GM10266 (cell line): Measurements from ENCODE around the gene NOXA1.

ENCODE experiments used
- DNase-seq: peaks from one replicate; pipeline ENCODE4 v3.0.0; 2012; ENCODE audit errors: extremely low spot score
- TF ChIP-seq, protein P1 (sequence below): IDR thresholded peaks from 2 replicates; pipeline ENCODE4 v1.5.1; 2012; ENCODE audit warnings: mild to moderate bottlenecking, low read depth; ENCODE audit not compliant: control insufficient read depth, insufficient read depth; ENCODE audit errors: missing control alignments

NOXA1 gene

DNA sequence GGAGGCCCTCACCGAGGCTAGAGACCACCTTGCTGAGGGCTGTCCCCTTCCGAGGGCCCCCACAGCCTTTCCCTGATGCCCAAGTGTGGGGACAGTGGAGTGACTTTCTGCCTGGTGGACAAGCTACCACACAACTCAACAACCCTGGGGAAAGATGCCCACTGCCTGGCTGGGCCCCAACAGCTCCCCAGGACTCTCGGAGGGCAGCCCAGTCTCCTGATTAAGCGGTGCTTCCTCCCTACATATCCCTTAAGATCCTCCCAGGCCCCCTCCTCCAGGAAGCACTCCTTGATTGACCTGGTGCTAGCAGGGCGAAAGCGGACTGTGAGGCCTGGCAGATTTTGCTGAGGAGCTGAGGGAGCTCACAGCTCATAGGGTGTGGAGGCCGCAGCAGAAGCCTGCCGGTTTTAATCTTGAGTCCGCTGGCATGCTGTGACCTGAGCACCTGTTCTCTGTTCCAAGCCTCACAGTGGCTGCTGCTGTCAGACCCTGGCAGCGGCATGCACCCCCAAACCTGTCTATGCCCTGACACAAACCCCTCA, 33.7 kb downstream of the NOXA1 start:
- TF ChIP-seq, protein P1, sequence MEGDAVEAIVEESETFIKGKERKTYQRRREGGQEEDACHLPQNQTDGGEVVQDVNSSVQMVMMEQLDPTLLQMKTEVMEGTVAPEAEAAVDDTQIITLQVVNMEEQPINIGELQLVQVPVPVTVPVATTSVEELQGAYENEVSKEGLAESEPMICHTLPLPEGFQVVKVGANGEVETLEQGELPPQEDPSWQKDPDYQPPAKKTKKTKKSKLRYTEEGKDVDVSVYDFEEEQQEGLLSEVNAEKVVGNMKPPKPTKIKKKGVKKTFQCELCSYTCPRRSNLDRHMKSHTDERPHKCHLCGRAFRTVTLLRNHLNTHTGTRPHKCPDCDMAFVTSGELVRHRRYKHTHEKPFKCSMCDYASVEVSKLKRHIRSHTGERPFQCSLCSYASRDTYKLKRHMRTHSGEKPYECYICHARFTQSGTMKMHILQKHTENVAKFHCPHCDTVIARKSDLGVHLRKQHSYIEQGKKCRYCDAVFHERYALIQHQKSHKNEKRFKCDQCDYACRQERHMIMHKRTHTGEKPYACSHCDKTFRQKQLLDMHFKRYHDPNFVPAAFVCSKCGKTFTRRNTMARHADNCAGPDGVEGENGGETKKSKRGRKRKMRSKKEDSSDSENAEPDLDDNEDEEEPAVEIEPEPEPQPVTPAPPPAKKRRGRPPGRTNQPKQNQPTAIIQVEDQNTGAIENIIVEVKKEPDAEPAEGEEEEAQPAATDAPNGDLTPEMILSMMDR, result no peak
- no peak for DNase-seq

DNA sequence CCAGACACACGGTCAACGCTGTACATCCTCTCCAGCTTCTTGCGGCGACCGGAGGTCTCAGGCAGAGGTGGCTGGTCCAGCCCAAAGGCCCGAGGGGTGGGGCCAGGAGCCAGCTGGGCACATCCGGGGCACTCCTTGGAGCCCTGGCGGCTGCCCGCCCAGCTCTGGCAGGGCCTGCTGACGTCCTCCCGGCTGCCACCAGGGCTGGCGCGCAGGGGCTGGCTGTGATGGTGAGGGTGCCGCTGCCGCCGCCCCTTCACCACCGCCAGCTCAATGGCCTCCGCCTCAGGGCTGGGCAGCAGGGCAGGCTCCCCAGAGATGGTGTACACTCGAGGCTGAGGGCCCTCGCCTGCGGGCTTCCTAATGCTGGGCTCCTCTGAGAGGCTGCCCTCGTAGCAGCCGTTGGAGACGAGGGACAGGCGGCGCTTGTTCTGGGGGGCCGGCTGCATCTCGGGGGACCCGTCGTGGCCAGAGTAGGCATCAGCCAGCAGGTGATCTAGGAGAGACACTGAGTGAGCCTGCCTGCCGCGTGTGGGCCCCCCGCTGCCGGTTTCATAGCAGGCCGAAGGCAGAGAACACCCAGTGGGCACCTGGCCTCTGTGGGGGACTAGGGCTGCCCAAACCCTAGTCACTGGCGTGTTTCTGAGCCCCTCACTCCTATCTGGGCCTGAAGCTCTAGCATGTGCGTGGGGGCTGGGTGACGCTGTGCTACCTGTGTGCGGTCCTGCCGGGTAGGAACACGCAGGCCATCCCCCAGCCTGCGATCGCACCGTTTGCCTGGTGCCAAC, 34.4 kb downstream of the NOXA1 start:
- TF ChIP-seq, protein P1, result no peak
- DNase-seq, result no peak

DNA sequence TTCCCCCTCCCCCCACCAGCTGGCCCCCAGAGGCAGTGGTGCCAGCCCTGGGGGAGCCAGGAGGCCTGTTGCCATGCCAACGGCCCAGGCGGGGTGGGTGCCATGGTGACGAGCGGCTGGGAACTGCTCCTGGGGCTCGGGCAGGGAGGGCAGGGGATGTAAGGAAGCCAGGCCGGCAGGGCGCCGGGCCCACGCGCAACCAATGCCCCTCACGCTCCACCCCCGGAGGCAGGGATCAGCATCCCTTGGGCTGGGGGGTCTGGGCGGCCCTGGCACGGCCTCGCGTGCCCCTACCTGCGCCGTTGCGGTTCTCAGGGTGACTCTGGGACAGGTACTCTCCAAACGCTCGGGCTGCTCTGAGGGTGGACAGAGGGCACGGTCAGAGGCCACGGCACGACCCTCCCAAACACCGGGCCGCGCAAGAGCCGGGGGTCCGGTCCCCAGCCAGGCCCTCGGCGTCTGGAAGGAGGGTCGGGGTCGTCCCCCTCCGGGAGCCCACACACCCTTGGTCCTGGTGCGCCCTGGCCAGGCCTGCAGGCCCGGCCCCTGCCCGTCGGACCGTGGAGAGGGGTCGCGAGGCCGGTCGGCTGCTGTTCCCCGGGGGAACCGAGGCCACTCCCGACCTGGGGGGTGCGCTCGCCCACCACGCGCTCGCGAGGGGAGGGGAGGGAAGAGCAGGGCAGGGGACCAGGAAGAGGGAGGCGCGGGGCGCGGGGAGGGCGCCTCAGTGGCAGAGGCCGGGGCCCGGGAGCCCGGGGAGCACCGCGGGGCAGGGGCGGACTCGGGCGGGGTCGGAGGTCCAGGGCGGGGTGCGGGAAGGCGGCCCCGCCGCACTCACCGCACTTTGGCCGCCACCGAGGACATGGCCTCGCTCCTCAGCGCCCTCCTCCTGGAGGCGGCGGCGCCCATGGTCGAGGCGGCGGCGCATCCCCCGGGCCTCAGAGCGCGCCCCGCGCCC, 35.3 kb downstream of the NOXA1 start:
- DNase-seq, result no peak
- TF ChIP-seq, protein P1, result no peak

DNA sequence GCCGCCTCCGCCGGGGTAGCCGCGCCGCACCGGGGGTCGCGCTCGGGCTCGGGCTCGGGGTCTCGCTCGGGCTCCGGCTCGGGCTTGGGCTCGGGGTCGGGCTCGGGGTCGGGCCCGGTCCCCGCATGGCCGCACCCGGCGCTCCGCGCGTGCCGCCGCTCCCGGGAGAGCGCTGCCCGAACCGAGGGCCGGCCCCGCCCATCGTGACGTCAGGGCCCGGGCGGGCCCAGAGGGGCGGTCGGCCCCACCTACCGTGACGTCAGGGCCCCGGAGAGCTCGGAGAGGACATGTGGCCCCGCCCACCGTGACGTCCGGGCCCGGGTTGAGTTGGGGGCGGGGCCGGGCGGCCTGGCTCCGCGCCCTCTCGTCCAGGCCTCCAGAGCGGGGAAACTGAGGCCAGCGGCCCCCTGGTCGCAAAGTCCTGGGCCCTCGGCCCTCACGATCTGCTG, 36.0 kb downstream of the NOXA1 start, which contains the start of gene NSMF:
Gene NSMF, minus strand, starts transcription at position 183 of the 449 bp plus-strand sequence. CDS start 232 bp downstream, outside the sequence.
- peak; percentile 100 for DNase-seq
- TF ChIP-seq, protein P1, result no peak

DNA sequence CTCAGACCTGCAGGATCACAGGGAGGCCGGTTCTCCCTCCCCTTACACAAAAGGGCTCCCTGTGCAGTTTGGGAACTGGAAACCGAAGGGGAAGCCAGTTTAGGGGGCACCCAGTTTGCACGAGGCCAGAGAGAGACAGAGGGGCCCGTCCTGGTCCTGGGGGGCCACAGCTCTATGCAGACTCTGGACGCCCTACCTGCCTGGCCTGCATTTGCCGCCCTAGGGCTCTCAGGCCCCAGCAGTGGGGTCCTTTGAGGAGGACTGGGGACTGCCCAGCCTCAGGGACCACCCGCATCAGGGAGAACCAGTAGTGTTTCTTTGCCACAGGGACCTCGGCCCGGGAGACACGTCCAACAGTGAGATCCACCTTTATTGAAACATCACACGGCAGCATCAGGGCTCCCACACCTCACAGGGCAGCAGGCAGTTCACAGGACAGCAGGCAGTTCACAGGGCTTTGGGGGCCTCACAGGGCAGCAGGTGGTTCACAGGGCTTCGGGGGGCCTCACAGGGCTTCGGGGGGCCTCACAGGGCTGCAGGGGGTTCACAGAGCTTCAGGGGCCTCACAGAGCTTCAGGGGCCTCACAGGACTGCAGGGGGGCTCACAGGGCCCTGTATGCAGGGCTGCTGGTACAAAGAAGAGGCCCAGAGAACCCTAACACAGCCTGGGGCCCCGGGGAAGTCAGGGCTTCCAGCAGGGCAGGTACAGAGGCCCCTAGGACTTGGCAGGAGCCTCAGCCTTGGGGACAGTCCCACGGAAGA, 36.6 kb downstream of the NOXA1 start:
- TF ChIP-seq, protein P1, result no peak
- no peak for DNase-seq
